Activated B cell treated with CpG ODN at 0.5 μM for 24 hours (primary cell): Measurements from ENCODE around the gene DOK7. TPM values are rescaled to one million over a fixed set of nuclear protein-coding genes. Genes with fewer than 3 reads are reported as not detected.

Experiments used
- ATAC-seq: fragments of 200-7000 bp; cut with Tn5 transposase; one replicate; pipeline ENCODE4 v1.10.0; 2021; ENCODE audit warnings: low read depth, mild to moderate bottlenecking, moderate library complexity
- CTCF ChIA-PET: fragments of 350-600 bp; sonication (Branson Sonifier 250); formaldehyde crosslinking; loops from one replicate; lab custom pipeline; 2021; ENCODE audit warnings: antibody characterized with exemption; lab: Charles Lee
- POLR2A ChIA-PET: fragments of 350-600 bp; sonication (Branson Sonifier 250); formaldehyde crosslinking; loops from one replicate; lab custom pipeline; 2021; ENCODE audit warnings: antibody characterized with exemption; lab: Charles Lee
- DNase-seq: peaks from one replicate; pipeline ENCODE4 v3.0.0; 2022
- H3K27ac Mint-ChIP-seq: one replicate; pipeline ENCODE4 v1.8.0; 2020; ENCODE audit warnings: mixed read lengths
- H3K27me3 Mint-ChIP-seq: one replicate; pipeline ENCODE4 v1.8.0; 2021; ENCODE audit warnings: mixed read lengths
- H3K36me3 Mint-ChIP-seq: one replicate; pipeline ENCODE4 v1.8.0; 2021; ENCODE audit warnings: low read depth, mixed read lengths
- H3K4me1 Mint-ChIP-seq: one replicate; pipeline ENCODE4 v1.8.0; 2021; ENCODE audit warnings: mixed read lengths
- H3K4me3 Mint-ChIP-seq: one replicate; pipeline ENCODE4 v1.8.0; 2020; ENCODE audit warnings: mild to moderate bottlenecking, mixed read lengths
- H3K9me3 Mint-ChIP-seq: one replicate; pipeline ENCODE4 v1.8.0; 2020; ENCODE audit warnings: mixed read lengths
- CTCF ChIP-seq: fragments of 200-600 bp; IDR thresholded peaks from one replicate; pipeline ENCODE4 v1.8.0; 2022; ENCODE audit warnings: antibody characterized with exemption, mild to moderate bottlenecking
- intact Hi-C: fragments of 100-400 bp; cut with micrococcal nuclease; formaldehyde crosslinking; loops from one replicate; pipeline ENCODE4 v1.15.1; 2024
- total RNA-seq: library from RNA; stranded (reverse); gene quantifications from 2 replicates; pipeline ENCODE4 v1.2.3, GENCODE V29; 2022

Gene DOK7
- total RNA-seq, 1 donor from 2014 or later: 2.7 TPM

GRCh38 chr4:3442959-3443749, 20.0 kb upstream of the DOK7 start:
- TF ChIP-seq CTCF: peak; percentile 91
- Mint-ChIP-seq H3K27ac (no peak overlapping the region), H3K36me3 (no peaks in the 10 kb centered on the region), H3K9me3 (no peaks in the 10 kb centered on the region), H3K4me3 (no peak overlapping the region), H3K27me3 (no peaks in the 10 kb centered on the region), H3K4me1 (no peaks in the 10 kb centered on the region)
- POLR2A ChIA-PET: interaction anchor here (1.0 kb wide), 2 partner anchors 54 to 97 kb away, joined by 5 to 6 read pairs; no protein-coding TSS in a partner anchor
- DNase-seq: peak; percentile 82
- CTCF ChIA-PET: interaction anchor here (0.7 to 2.8 kb wide), 7 partner anchors 37 to 249 kb away, joined by 5 to 37 read pairs (median 7); no protein-coding TSS in a partner anchor
- intact Hi-C loops: loop anchor here (1.0 to 10.0 kb wide), 8 partner anchors 38 to 396 kb away; no protein-coding TSS in a partner anchor
- ATAC-seq: peak; percentile 94

GRCh38 chr4:3443750-3444309, 19.3 kb upstream of the DOK7 start:
- no peaks in the 10 kb centered on the region for H3K27me3 Mint-ChIP-seq
- H3K9me3 Mint-ChIP-seq: no peaks in the 10 kb centered on the region
- ChIA-PET POLR2A (interaction anchor here (1.0 kb wide), 2 partner anchors 55 to 97 kb away, joined by 5 to 6 read pairs; no protein-coding TSS in a partner anchor), CTCF (interaction anchor here (0.7 to 2.8 kb wide), 6 partner anchors 36 to 250 kb away, joined by 5 to 37 read pairs (median 6); no protein-coding TSS in a partner anchor)
- intact Hi-C loops: loop anchor here (1.0 to 10.0 kb wide), 8 partner anchors 37 to 397 kb away; no protein-coding TSS in a partner anchor
- no peak for TF ChIP-seq CTCF
- H3K27ac Mint-ChIP-seq: no peak overlapping the region
- H3K36me3 Mint-ChIP-seq: no peaks in the 10 kb centered on the region
- H3K4me1 Mint-ChIP-seq: no peaks in the 10 kb centered on the region
- DNase-seq (no peak), ATAC-seq (no peak)
- no peak overlapping the region for H3K4me3 Mint-ChIP-seq

- intact Hi-C loops: loop anchor here (10.0 kb wide), 1 partner anchor 220 kb away; no protein-coding TSS in a partner anchor
Measured at GRCh38 chr4:3444351-3445110, 18.6 kb upstream of the DOK7 start.

GRCh38 chr4:3445111-3445820, 17.8 kb upstream of the DOK7 start:
- H3K27ac Mint-ChIP-seq: no peak overlapping the region
- ATAC-seq (no peak), DNase-seq (no peak)
- H3K4me3 Mint-ChIP-seq: no peak overlapping the region
- intact Hi-C loops: loop anchor here (10.0 kb wide), 1 partner anchor 220 kb away; no protein-coding TSS in a partner anchor
- H3K36me3 Mint-ChIP-seq: no peaks in the 10 kb centered on the region
- no peaks in the 10 kb centered on the region for H3K27me3 Mint-ChIP-seq
- ChIA-PET CTCF (interaction anchor here (2.8 kb wide), 1 partner anchor 99 kb away, joined by 37 read pairs; no protein-coding TSS in a partner anchor), POLR2A (no interaction called here)
- no peak for TF ChIP-seq CTCF
- H3K9me3 Mint-ChIP-seq: no peaks in the 10 kb centered on the region
- no peaks in the 10 kb centered on the region for H3K4me1 Mint-ChIP-seq

More at GRCh38 chr4:3444351-3445110, 18.6 kb upstream of the DOK7 start:
- H3K36me3 Mint-ChIP-seq: no peaks in the 10 kb centered on the region
- no peak for ATAC-seq
- DNase-seq: no peak
- no peaks in the 10 kb centered on the region for H3K4me1 Mint-ChIP-seq
- ChIA-PET POLR2A (no interaction called here), CTCF (interaction anchor here (1.5 to 2.8 kb wide), 2 partner anchors 89 to 99 kb away, joined by 9 to 37 read pairs; no protein-coding TSS in a partner anchor)
- no peak overlapping the region for H3K27ac Mint-ChIP-seq
- no peak overlapping the region for H3K4me3 Mint-ChIP-seq
- H3K27me3 Mint-ChIP-seq: no peaks in the 10 kb centered on the region
- H3K9me3 Mint-ChIP-seq: no peaks in the 10 kb centered on the region
- no peak for TF ChIP-seq CTCF
